ENCODE measurements around the gene TMTC1.

TMTC1 gene

GRCh38 chr12:29738365-29738764 lies 45.4 kb downstream of the TMTC1 start:
- DNase-seq = no peak

- no peak for DNase-seq
Observed at GRCh38 chr12:29737644-29738043, 46.1 kb downstream of the TMTC1 start.

- no peak for DNase-seq
Observed at GRCh38 chr12:29735604-29736003, 48.1 kb downstream of the TMTC1 start.

GRCh38 chr12:29734734-29735133 lies 49.0 kb downstream of the TMTC1 start:
- DNase-seq = no peak

GRCh38 chr12:29734305-29734704 lies 49.4 kb downstream of the TMTC1 start:
- DNase-seq = no peak

GRCh38 chr12:29733501-29733900 lies 50.2 kb downstream of the TMTC1 start:
- DNase-seq = no peak

GRCh38 chr12:29733060-29733459 lies 50.7 kb downstream of the TMTC1 start:
- DNase-seq = no peak

- DNase-seq = no peak
Observed at GRCh38 chr12:29732593-29732992, 51.1 kb downstream of the TMTC1 start.

GRCh38 chr12:29732191-29732590 lies 51.6 kb downstream of the TMTC1 start:
- no peak for DNase-seq

- no peak for DNase-seq
Observed at GRCh38 chr12:29731591-29731990, 52.2 kb downstream of the TMTC1 start.

GRCh38 chr12:29730481-29730880 lies 53.3 kb downstream of the TMTC1 start:
- no peak for DNase-seq

GRCh38 chr12:29728030-29728429 lies 55.7 kb downstream of the TMTC1 start:
- DNase-seq = no peak

GRCh38 chr12:29726741-29727348 lies 56.9 kb downstream of the TMTC1 start:
- no peak for DNase-seq

- no peak for DNase-seq
Observed at GRCh38 chr12:29726321-29726692, 57.4 kb downstream of the TMTC1 start.

GRCh38 chr12:29725587-29726320 lies 58.0 kb downstream of the TMTC1 start:
- no peak for DNase-seq

GRCh38 chr12:29722164-29722563 lies 61.6 kb downstream of the TMTC1 start:
- no peak for DNase-seq

- DNase-seq = no peak
Observed at GRCh38 chr12:29719381-29719780, 64.4 kb downstream of the TMTC1 start.

- no peak for DNase-seq
Observed at GRCh38 chr12:29717540-29718100, 66.1 kb downstream of the TMTC1 start.

GRCh38 chr12:29714966-29715365 lies 68.8 kb downstream of the TMTC1 start:
- no peak for DNase-seq

- no peak for DNase-seq
Observed at GRCh38 chr12:29713729-29714128, 70.0 kb downstream of the TMTC1 start.

- DNase-seq = no peak
Observed at GRCh38 chr12:29711381-29711780, 72.4 kb downstream of the TMTC1 start.

GRCh38 chr12:29710104-29710503 lies 73.6 kb downstream of the TMTC1 start:
- DNase-seq = no peak

- no peak for DNase-seq
Observed at GRCh38 chr12:29709496-29710040, 74.2 kb downstream of the TMTC1 start.

GRCh38 chr12:29709054-29709453 lies 74.7 kb downstream of the TMTC1 start:
- DNase-seq = no peak

Measured in hematopoietic multipotent progenitor cell treated with erythropoietin and hydrocortisone succinate and interleukin-3 and kit ligand, for 8 days (in vitro differentiated cells).